ENCODE measurements around the gene CLDN6.

DNA sequence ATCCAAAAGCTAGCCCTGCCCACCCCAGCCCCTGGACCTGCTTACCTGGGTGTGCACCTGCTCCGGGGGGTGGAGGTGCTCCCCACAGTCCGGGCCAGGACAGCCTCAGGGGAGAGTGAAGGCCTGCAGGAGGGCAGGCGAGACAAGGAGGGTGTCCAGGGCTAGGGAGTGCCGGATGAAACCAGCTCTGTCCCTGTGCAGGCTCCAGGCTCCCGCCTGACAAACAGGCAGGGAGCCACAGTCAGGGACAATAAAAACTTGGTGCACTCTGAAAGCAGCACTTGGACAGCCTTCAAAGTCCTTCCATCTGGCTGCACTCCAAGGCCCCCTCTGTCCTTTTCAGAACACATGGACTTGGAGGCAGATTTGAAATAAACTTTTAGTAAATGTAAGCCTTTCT, 44.9 kb downstream of the CLDN6 start:
- no peak for TF ChIP-seq EZH2 (IDR thresholded peaks at IDR 0.05; ENCODE audit: borderline replicate concordance, low read depth, low read length, poor library complexity, severe bottlenecking)
- TF ChIP-seq, protein P1, sequence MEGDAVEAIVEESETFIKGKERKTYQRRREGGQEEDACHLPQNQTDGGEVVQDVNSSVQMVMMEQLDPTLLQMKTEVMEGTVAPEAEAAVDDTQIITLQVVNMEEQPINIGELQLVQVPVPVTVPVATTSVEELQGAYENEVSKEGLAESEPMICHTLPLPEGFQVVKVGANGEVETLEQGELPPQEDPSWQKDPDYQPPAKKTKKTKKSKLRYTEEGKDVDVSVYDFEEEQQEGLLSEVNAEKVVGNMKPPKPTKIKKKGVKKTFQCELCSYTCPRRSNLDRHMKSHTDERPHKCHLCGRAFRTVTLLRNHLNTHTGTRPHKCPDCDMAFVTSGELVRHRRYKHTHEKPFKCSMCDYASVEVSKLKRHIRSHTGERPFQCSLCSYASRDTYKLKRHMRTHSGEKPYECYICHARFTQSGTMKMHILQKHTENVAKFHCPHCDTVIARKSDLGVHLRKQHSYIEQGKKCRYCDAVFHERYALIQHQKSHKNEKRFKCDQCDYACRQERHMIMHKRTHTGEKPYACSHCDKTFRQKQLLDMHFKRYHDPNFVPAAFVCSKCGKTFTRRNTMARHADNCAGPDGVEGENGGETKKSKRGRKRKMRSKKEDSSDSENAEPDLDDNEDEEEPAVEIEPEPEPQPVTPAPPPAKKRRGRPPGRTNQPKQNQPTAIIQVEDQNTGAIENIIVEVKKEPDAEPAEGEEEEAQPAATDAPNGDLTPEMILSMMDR (conservative IDR thresholded peaks at IDR 0.05; ENCODE audit: low read depth, low read length), result no peak
